Heart left ventricle (tissue), 16 donors: ENCODE data around the gene TEX29. TPM values are rescaled to one million over a fixed set of nuclear protein-coding genes. Genes with fewer than 3 reads are reported as not detected.

Experiments used
- ATAC-seq, 4 donors: fragments of 200-7000 bp; cut with Tn5 transposase; one replicate each; pipeline ENCODE4 v1.9.1; 2020 to 2022; ENCODE audit warnings: moderate library complexity in 4 of 4, mild to moderate bottlenecking in 3 of 4, moderate number of reproducible peaks in 1 of 4
- DNase-seq, 5 donors: peaks; one replicate each; pipeline ENCODE4 v3.0.0-alpha.2; 2020
- H3K27ac ChIP-seq, 12 donors: fragments of 200-600 bp; sonication (generic) in 4 of 12; one replicate each; pipeline versions ENCODE4 v1.5.0 to v1.8.0; 2016 to 2022; ENCODE audit warnings: mild to moderate bottlenecking in 2 of 12
- H3K27me3 ChIP-seq, 9 donors: fragments of 200-600 bp; sonication (generic) in 2 of 9; one replicate each; pipeline versions ENCODE4 v1.5.1 to v1.8.0; 2016 to 2022; ENCODE audit warnings: mild to moderate bottlenecking in 3 of 9
- H3K36me3 ChIP-seq, 9 donors: fragments of 200-600 bp; sonication (generic) in 2 of 9; one replicate each; pipeline versions ENCODE4 v1.5.0 to v1.8.0; 2018 to 2022; ENCODE audit warnings: mild to moderate bottlenecking in 2 of 9
- H3K4me1 ChIP-seq, 12 donors: fragments of 200-600 bp; sonication (generic) in 4 of 12; one replicate each; pipeline versions ENCODE4 v1.5.0 to v1.8.0; 2016 to 2022; ENCODE audit warnings: mild to moderate bottlenecking in 3 of 12
- H3K4me3 ChIP-seq, 12 donors: fragments of 200-600 bp; sonication (generic) in 4 of 12; one replicate each; pipeline versions ENCODE4 v1.5.0 to v1.8.0; 2017 to 2022; ENCODE audit warnings: mild to moderate bottlenecking in 9 of 12, moderate library complexity in 4 of 12
- H3K9me3 ChIP-seq, 12 donors: fragments of 200-600 bp; sonication (generic) in 4 of 12; one replicate each; pipeline versions ENCODE4 v1.5.0 to v1.8.0; 2016 to 2022; ENCODE audit warnings: mild to moderate bottlenecking in 1 of 12
- CTCF ChIP-seq, 12 donors: fragments of 200-600 bp; sonication (generic) in 4 of 12; IDR thresholded peaks; one replicate each; pipeline versions ENCODE4 v1.5.0 to v1.8.0; 2018 to 2022; ENCODE audit warnings: antibody characterized with exemption in 12 of 12, mild to moderate bottlenecking in 5 of 12
- POLR2A ChIP-seq, 2 donors: fragments of 450-650 bp; IDR thresholded peaks; one replicate each; pipeline ENCODE4 v1.6.1; 2017; ENCODE audit warnings: antibody characterized with exemption in 2 of 2, mild to moderate bottlenecking in 2 of 2, moderate library complexity in 2 of 2
- WGBS, 4 donors: extraction: QIAGEN DNeasy Blood & Tissue Kit in 2 of 4; methylation state at CpG; one replicate each; pipeline versions ENCODE4 v1.1.5 to v1.1.7; 2013 to 2018; 5-methylcytosine and 5-hydroxymethylcytosine counted together
- intact Hi-C, 10 donors: fragments of 100-400 bp; cut with DNase I; formaldehyde crosslinking; loops; one replicate each; pipeline versions ENCODE4 v1.11.1 to v1.14.2; 2022
- polyA plus RNA-seq, 2 donors: library from polyadenylated mRNA; stranded (reverse); fragments of 200-250 nt; gene quantifications; one replicate each; pipeline ENCODE4 v1.2.3, GENCODE V29; 2013
- total RNA-seq, 9 donors: library from RNA; depleted of rRNA in 2 of 9; stranded (reverse); fragments of >200 nt in 2 of 9; fragmentation: NEBNext Ultra II Directional in 3 of 9; extraction: Animal tissue kit (Norgen Biotek cat#: 25700) in 3 of 9; gene quantifications; one replicate each; pipeline versions ENCODE4 v1.1.0 to v1.2.4, GENCODE V29; 2016 to 2023
- donor health status: ischemic (EF 13 %, LVEDD 7.1; RV severe dilation, severe dysfunction).
- donor health status: healthy with polysubstance abuse.
- donor health status: DM: no; HTN: yes; CAD: no.
- donor health status: DM: no; HTN: no; CAD: no.
- donor health status: ischemic (EF 25% LVEDD 6.9; RV normal size, moderate dysfunction).
- donor health status: ischemic (EF 25% LVEDD 5.7; RV mildly dilated, moderate dysfunction).
- donor health status: healthy.
- donor health status: DM: yes; HTN: yes; CAD: no.
- donor health status: ischemic (EF 35%, LVEDD 5.7; RV mildly dilated, moderate dysfunction).
- donor health status: nonischemic (EF 11% LVEDD 7.7; RV severe dilation, severe dysfunction).
- donor health status: DM: yes; HTN: yes; CAD: no.
- donor health status: PGD.
- donor health status: ischemic (EF 29% LVEDD 5.4; RV normal size, mild dysfunction).
- donor health status: nonischemic (EF 23%, LVEDD 6.1; RV moderate dilation, normal function).

Gene TEX29
- total and polyA plus RNA-seq, 11 donors: 0.15 to 0.57 (median 0.35) TPM; not detected in 6

GRCh38 chr13:111363591-111363990 is 43.1 kb downstream of the TEX29 start:
- H3K4me3 ChIP-seq: no peak overlapping the region
- H3K27ac ChIP-seq: no peak overlapping the region
- H3K27me3 ChIP-seq: peaks cover 0 to 23% (median 0%) of the 10 kb centered on the region in 9 donors
- intact Hi-C loops: no loop called here
- H3K9me3 ChIP-seq: no peaks in the 10 kb centered on the region
- 79 to 84% (median 82%) methylated on average over 7 of the region's 7 CpGs for WGBS, 4 donors
- H3K4me1 ChIP-seq: no peaks in the 10 kb centered on the region
- DNase-seq: no peak
- ATAC-seq: no peak
- H3K36me3 ChIP-seq: no peaks in the 10 kb centered on the region
- no peak for TF ChIP-seq POLR2A (IDR thresholded peaks at IDR 0.05)
- no peak for TF ChIP-seq CTCF (IDR thresholded peaks at IDR 0.05)

- Histone ChIP-seq H3K36me3 (no peaks in the 10 kb centered on the region), H3K9me3 (no peaks in the 10 kb centered on the region), H3K27me3 (peaks cover 0 to 23% (median 0%) of the 10 kb centered on the region in 9 donors), H3K4me1 (no peaks in the 10 kb centered on the region), H3K4me3 (no peak overlapping the region), H3K27ac (no peak overlapping the region)
- no peak for DNase-seq
- 82 to 88% (median 87%) methylated on average over 16 to 17 of the region's 17 CpGs for WGBS, 4 donors
- TF ChIP-seq POLR2A (IDR thresholded peaks at IDR 0.05): no peak
- no peak for TF ChIP-seq CTCF (IDR thresholded peaks at IDR 0.05)
- no peak for ATAC-seq
- intact Hi-C loops: no loop called here
Observed at GRCh38 chr13:111365149-111366005, 44.9 kb downstream of the TEX29 start.

DNA sequence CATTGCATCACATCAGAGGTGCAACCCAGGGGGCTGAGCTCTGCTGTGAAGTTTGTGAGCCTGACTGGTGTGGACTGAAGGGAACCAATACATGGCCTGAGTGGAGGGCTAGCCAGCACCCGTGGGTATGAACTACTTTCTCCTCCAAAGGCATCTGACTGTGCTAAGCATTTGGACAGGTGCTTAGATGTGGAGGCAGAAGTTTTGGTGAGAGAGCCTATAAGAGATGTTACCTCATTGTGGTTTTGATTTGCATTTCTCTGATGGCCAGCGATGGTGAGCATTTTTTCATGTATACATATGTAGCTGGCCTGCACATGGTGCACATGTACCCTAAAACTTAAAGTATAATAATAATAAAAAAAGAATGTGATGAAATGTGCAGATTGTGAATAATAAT is 46.9 kb downstream of the TEX29 start:
- DNase-seq (no peak), ATAC-seq (no peak)
- H3K36me3 ChIP-seq: no peaks in the 10 kb centered on the region
- intact Hi-C loops: no loop called here
- H3K27me3 ChIP-seq: peaks cover 0 to 15% (median 3%) of the 10 kb centered on the region in 9 donors
- no peak for TF ChIP-seq CTCF (IDR thresholded peaks at IDR 0.05)
- no peak for TF ChIP-seq POLR2A (IDR thresholded peaks at IDR 0.05)
- H3K9me3 ChIP-seq: no peaks in the 10 kb centered on the region
- WGBS, 4 donors: 80 to 86% (median 83%) methylated on average over 2 of the region's 2 CpGs
- H3K4me3 ChIP-seq: no peak overlapping the region
- no peak overlapping the region for H3K27ac ChIP-seq
- no peaks in the 10 kb centered on the region for H3K4me1 ChIP-seq

- Histone ChIP-seq H3K4me3 (no peak overlapping the region), H3K9me3 (no peaks in the 10 kb centered on the region), H3K27me3 (peaks cover 0 to 10% (median 3%) of the 10 kb centered on the region in 9 donors), H3K27ac (no peak overlapping the region), H3K36me3 (no peaks in the 10 kb centered on the region), H3K4me1 (no peaks in the 10 kb centered on the region)
- ATAC-seq (no peak), DNase-seq (no peak)
- TF ChIP-seq CTCF (IDR thresholded peaks at IDR 0.05) (no peak), POLR2A (IDR thresholded peaks at IDR 0.05) (no peak)
- WGBS, 4 donors: 76 to 89% (median 85%) methylated on average over 4 of the region's 4 CpGs
- intact Hi-C loops: no loop called here
Observed at GRCh38 chr13:111368091-111368490, 47.6 kb downstream of the TEX29 start.
